Central memory CD8-positive, alpha-beta T cell (primary cell): ENCODE measurements around the gene TRIM29.

Source experiments
- ATAC-seq: fragments of 150-1000 bp; cut with Tn5 transposase; replicated peaks from 2 replicates; pipeline ENCODE4 v1.10.0; 2022; ENCODE audit warnings: mild to moderate bottlenecking, moderate FRiP score, moderate number of reproducible peaks; ENCODE audit not compliant: poor library complexity, severe bottlenecking; ENCODE audit errors: extremely low read depth
- DNase-seq, 2 donors: peaks; one replicate each; pipeline ENCODE4 v3.0.0; 2021; ENCODE audit warnings: low spot score in 2 of 2
- H3K27ac Mint-ChIP-seq: one replicate; pipeline ENCODE4 v1.8.0; 2022; ENCODE audit warnings: low read depth, mild to moderate bottlenecking, moderate library complexity, mixed read lengths
- H3K27me3 Mint-ChIP-seq: one replicate; pipeline ENCODE4 v1.8.0; 2022; ENCODE audit warnings: mixed read lengths
- H3K36me3 Mint-ChIP-seq: one replicate; pipeline ENCODE4 v1.8.0; 2022; ENCODE audit warnings: mild to moderate bottlenecking, moderate library complexity, mixed read lengths; ENCODE audit not compliant: insufficient read depth
- H3K4me1 Mint-ChIP-seq: one replicate; pipeline ENCODE4 v1.8.0; 2022; ENCODE audit warnings: mixed read lengths
- H3K4me3 Mint-ChIP-seq: one replicate; pipeline ENCODE4 v1.8.0; 2022; ENCODE audit warnings: mild to moderate bottlenecking, moderate library complexity, mixed read lengths
- H3K9me3 Mint-ChIP-seq: one replicate; pipeline ENCODE4 v1.8.0; 2022; ENCODE audit warnings: mixed read lengths

Gene TRIM29, protein sequence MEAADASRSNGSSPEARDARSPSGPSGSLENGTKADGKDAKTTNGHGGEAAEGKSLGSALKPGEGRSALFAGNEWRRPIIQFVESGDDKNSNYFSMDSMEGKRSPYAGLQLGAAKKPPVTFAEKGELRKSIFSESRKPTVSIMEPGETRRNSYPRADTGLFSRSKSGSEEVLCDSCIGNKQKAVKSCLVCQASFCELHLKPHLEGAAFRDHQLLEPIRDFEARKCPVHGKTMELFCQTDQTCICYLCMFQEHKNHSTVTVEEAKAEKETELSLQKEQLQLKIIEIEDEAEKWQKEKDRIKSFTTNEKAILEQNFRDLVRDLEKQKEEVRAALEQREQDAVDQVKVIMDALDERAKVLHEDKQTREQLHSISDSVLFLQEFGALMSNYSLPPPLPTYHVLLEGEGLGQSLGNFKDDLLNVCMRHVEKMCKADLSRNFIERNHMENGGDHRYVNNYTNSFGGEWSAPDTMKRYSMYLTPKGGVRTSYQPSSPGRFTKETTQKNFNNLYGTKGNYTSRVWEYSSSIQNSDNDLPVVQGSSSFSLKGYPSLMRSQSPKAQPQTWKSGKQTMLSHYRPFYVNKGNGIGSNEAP

DNA sequence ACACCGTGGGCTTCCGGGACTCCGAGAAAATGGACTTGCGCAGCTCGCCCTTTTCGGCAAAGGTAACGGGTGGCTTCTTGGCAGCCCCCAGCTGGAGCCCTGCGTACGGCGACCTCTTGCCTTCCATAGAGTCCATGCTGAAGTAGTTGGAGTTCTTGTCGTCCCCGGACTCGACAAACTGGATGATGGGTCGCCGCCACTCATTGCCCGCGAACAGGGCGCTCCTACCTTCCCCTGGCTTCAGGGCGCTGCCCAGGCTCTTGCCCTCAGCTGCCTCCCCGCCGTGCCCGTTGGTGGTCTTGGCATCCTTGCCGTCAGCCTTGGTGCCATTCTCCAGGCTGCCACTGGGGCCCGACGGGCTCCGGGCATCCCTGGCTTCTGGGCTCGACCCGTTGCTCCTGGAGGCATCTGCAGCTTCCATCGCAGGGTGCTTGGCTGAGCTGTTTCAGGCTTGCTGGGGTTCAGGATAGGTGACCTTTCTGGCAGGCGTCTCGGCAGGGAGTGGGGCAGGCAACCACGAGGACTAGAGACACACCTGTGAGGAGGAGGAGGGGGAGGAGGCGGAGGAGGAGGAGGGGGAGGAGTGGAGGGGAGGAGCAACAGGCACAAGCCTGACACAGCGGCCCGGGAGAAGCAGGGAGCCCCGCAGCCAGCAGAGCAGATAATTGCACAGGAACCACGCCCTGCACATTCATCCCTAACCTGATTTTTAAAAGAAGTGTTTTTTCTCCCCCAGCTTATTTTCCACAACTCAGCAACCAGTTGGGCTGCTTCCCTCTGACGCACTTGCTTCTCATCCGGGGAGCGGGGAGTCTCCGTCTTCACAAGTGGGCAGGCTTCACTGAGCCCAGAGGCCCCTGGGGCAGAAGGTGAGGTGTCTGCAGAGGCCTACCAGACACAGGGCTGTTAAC, at the start of gene TRIM29:
Gene TRIM29 (minus strand): TSS at position 503 of the 911 bp plus-strand sequence. CDS start 82 bp downstream, at position 421.
- Mint-ChIP-seq H3K27me3 (peaks cover 17% of the 10 kb centered on the region), H3K4me3 (no peak within 1 kb of the TSS), H3K36me3 (no peaks in the 10 kb centered on the region), H3K27ac (no peak within 1 kb of the TSS), H3K9me3 (no peaks in the 10 kb centered on the region), H3K4me1 (no peaks in the 10 kb centered on the region)
- DNase-seq = peak in 1 of 2 donors; percentile 8
- no peak for ATAC-seq

DNA sequence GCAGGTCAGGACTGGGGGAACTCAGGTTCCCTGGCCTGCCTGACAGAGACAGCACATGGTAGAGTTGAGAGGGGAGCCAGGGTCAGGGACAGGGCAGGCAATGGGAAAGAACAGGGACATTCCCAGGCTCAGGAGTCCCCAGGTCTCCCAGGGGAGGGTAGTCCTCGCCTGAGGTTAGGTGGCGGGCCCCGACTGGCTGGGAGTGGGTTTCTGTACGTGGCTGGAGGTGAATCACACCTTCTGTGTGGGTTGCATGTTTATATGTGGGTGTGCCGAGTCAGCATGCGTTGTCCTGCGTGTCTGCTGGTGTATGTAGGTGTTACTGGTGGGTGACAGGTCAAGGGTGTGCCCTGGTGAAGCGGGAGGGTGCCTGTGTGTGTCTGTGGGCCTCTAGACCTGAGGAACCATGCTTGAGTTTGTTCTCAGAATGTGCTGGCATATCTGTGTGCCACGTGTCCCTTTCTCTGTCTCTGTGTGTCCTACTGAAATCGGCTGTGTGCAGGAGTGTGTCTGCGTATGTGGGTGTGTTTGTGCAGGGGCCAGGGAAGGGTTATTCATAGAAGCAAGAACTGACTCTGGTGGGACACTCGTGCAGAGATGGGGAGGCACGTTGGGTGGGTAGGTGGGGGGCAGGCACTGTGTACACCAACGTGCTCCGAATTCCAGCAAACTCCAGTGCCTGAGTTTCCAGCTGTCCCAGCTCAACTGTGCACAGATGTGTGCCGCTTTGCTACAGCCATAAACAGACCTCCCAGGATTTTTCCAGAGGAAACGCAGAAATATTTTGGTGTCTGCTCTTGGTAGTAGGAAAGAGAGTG, 49.1 kb upstream of the TRIM29 start:
- Mint-ChIP-seq H3K4me3 (no peak overlapping the region), H3K36me3 (peaks cover 2% of the 10 kb centered on the region), H3K9me3 (no peaks in the 10 kb centered on the region), H3K27me3 (peaks cover 32% of the 10 kb centered on the region), H3K4me1 (no peaks in the 10 kb centered on the region), H3K27ac (no peak overlapping the region)
- DNase-seq (no peak), ATAC-seq (no peak)

DNA sequence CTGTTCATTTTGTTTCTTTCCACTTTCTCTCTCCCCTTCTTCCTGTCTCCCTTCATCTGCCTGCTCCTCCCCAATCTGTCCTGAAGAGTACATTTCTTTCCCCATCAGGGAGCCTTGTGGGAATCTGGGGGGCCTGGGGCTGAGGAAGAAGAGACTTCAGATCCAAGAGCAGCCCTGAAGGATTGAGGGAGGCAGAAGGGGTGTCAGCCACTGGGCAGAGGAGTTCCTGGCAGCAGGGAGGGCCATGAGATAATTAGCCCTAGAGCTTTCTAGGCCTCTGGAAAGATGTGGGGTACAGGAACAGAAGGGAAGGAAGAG, 48.5 kb upstream of the TRIM29 start:
- no peak for ATAC-seq
- no peak overlapping the region for H3K4me3 Mint-ChIP-seq
- no peak for DNase-seq
- H3K27me3 Mint-ChIP-seq = peaks cover 38% of the 10 kb centered on the region
- no peak overlapping the region for H3K27ac Mint-ChIP-seq
- H3K36me3 Mint-ChIP-seq = peaks cover 2% of the 10 kb centered on the region
- H3K9me3 Mint-ChIP-seq = no peaks in the 10 kb centered on the region
- H3K4me1 Mint-ChIP-seq = no peaks in the 10 kb centered on the region

DNA sequence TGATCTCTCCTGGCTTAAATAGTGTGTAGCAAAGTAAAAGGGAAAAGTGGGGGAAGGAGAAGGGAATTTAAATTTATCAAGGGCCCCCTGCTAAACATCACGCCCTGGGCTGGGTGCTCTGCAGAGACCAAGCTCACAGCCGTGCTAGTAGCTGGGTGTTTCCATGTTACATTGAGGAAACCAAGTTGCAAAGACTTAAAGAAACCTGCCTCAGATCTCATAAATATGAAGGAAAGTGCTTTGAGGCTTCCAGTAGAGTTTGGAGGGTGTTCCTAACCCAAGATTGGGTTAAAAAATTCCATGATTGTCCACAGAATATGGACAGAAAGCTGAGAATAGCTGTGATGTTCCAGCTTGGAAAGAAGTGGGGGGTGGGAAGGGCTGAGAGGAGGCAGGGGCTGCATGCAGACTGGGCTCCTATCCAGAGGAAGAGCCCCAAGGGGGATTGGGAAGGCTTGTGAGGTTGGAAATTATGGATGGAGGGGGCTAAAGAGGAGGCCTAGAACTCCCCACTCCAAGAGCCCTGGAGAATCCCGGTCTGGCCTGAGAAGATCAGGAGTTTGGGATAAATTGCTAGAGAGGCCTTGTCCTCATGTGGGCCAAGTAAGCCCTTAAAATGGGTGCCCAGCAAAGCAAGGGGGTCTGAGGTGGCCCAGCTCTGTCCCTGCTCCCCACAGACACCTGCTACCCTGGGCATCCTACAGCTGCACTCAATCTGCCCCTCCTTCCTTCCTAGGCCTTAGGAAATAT, 48.0 kb upstream of the TRIM29 start:
- H3K27me3 Mint-ChIP-seq = peaks cover 42% of the 10 kb centered on the region
- no peak overlapping the region for H3K27ac Mint-ChIP-seq
- no peak for DNase-seq
- H3K4me1 Mint-ChIP-seq = no peaks in the 10 kb centered on the region
- no peaks in the 10 kb centered on the region for H3K9me3 Mint-ChIP-seq
- H3K36me3 Mint-ChIP-seq = peaks cover 2% of the 10 kb centered on the region
- no peak for ATAC-seq
- no peak overlapping the region for H3K4me3 Mint-ChIP-seq

DNA sequence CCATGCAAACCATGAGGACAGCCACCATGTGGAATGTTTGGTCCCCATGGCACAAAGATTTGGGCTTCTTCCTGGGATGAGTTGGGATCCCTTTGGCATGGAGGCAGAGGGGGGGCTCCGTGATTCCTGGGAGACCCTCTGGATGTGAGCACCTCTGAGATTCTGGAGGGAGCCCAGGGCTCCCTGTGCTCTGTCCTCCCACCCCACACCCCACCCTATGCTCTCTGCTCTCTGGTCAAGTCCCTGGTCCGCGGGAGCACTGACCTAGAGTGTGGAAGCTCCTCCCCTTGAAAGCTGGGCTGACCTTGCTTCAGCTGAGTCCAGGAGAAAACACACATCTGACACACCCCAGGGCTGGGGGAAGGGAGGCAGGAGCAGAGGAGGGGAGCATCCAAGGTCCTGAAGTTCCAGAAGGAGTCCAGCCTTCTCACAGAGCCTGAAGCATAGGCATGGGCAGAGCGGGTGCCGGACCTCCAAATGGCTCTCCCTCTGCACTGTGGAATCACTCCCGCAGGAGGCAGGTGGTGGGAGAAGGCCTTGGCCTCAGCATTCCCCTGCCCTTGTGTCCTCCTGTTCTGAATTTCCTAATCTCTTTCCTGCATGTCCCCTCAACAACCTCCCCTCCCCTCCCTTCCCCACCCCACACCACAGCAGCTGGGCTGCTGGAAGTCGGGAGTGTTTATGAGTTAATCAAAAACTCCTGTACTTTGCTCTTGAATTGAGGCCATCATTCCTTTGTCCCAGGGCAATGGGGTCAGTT, 47.2 kb upstream of the TRIM29 start:
- H3K4me1 Mint-ChIP-seq = no peaks in the 10 kb centered on the region
- DNase-seq = no peak
- peaks cover 2% of the 10 kb centered on the region for H3K36me3 Mint-ChIP-seq
- no peaks in the 10 kb centered on the region for H3K9me3 Mint-ChIP-seq
- H3K4me3 Mint-ChIP-seq = no peak overlapping the region
- H3K27me3 Mint-ChIP-seq = peaks cover 47% of the 10 kb centered on the region
- H3K27ac Mint-ChIP-seq = no peak overlapping the region
- no peak for ATAC-seq

DNA sequence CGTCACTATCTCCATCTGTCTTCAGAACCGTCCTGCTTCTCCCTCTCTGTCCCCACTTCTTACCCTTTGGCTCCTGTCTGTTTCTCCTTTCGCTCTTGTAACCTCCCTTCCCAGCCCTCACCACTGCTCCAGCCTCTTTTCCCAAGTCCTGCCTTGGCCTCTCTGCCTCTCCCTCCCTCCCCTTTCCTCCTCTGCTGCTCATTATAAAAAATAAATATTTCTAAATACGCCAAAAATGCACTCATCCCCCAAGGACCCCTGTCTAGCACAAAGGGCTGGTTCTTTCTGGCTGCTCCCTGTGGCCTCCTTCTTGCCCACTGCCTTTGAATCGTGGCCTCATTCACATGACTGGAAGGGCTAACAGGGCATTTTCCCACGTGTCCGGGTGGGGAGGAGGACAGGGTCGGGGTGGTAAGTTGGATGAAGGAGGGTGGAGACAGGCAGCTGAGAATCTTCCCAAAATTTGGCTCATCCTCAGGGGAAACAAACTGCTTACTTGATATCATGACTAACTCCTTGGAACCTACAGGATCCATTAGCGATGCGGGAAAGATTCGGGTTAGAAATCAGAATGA, 46.5 kb upstream of the TRIM29 start:
- no peak for DNase-seq
- no peaks in the 10 kb centered on the region for H3K9me3 Mint-ChIP-seq
- peaks cover 2% of the 10 kb centered on the region for H3K36me3 Mint-ChIP-seq
- H3K4me3 Mint-ChIP-seq = no peak overlapping the region
- H3K27ac Mint-ChIP-seq = no peak overlapping the region
- peaks cover 53% of the 10 kb centered on the region for H3K27me3 Mint-ChIP-seq
- no peak for ATAC-seq
- H3K4me1 Mint-ChIP-seq = no peaks in the 10 kb centered on the region

DNA sequence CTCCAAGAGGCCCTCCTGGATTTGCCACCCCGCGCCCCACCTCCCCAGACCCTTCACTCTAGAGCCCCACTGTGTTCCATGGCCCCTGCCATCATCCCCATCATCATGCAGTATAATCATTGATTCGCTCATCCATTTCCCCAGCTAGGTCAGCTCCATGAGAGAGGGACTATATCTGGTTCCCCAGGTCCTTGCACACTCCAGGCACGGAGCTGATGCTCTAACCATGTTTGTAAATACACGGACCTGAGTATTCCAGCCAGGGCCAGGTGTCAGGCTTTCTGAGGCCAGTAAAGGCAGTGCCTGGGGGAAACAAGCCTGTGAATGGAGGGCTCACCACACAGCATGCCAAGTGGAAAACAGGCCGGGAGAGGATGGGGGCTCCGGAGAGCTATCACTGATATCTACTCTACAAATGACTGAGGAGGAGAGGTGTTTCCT, 45.8 kb upstream of the TRIM29 start:
- DNase-seq (no peak), ATAC-seq (no peak)
- Mint-ChIP-seq H3K27ac (no peak overlapping the region), H3K27me3 (peaks cover 60% of the 10 kb centered on the region), H3K36me3 (peaks cover 2% of the 10 kb centered on the region), H3K4me3 (no peak overlapping the region), H3K4me1 (no peaks in the 10 kb centered on the region), H3K9me3 (no peaks in the 10 kb centered on the region)

DNA sequence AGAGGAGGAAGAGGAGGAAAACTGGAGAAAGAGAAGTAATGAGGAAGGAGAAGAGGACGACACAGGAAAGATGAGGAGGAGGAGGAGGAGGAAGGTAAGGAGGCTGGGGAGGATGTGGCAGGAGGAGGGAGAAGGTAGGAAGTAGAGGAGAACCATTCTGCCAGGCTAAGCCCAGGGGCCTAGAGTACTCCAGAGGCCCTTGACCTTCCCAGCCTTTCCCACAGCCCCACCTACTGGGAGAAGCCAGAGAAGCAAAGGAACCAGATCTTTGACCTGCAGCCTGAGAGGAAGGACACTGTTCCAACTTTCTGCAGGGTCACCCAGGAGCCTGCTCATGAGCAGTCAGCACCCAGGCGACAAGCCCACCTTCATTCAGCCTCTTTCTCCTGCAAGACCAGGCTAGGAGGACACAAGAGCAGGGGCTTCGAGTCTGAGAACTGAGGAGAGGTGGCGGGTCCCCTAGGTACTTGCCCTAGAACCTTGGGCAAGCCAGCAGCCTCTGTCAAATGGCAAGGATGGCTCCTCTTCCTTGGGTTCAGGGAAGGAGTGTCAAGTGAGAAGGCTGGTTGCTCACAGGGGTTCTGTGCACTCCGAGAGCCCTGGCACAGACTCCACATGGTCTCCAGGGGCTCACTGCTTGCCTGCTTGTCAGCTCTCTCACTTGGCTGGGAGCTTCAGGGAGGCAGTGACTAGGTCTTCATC, 45.0 kb upstream of the TRIM29 start:
- Mint-ChIP-seq H3K9me3 (no peaks in the 10 kb centered on the region), H3K4me1 (no peaks in the 10 kb centered on the region), H3K4me3 (no peak overlapping the region), H3K27me3 (peaks cover 63% of the 10 kb centered on the region), H3K27ac (no peak overlapping the region), H3K36me3 (peaks cover 2% of the 10 kb centered on the region)
- ATAC-seq (no peak), DNase-seq (peak in 1 of 2 donors; percentile 10)

DNA sequence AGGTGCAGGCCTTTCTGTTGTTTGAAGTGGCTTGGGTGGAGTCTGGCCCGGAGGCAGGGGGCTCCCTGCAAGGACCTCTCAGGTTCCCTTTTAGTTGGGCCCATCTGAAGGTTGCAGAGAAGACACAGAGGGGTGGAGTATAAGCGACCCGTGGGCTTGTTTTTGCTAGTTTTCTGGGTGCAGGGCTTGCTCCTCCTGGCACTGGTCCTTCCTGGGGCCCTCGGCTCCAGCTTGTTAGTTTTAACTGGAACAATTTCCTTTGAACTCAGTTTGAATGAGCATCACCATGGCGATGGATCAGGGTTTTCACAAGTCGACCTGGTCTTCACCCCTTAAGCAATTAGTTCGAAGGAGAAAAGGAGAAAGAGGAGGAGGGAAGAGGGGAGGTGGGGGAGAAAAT, 44.5 kb upstream of the TRIM29 start:
- Mint-ChIP-seq H3K27me3 (peaks cover 57% of the 10 kb centered on the region), H3K9me3 (no peaks in the 10 kb centered on the region), H3K27ac (no peak overlapping the region), H3K4me1 (no peaks in the 10 kb centered on the region), H3K4me3 (no peak overlapping the region), H3K36me3 (peaks cover 2% of the 10 kb centered on the region)
- DNase-seq = no peak
- no peak for ATAC-seq

DNA sequence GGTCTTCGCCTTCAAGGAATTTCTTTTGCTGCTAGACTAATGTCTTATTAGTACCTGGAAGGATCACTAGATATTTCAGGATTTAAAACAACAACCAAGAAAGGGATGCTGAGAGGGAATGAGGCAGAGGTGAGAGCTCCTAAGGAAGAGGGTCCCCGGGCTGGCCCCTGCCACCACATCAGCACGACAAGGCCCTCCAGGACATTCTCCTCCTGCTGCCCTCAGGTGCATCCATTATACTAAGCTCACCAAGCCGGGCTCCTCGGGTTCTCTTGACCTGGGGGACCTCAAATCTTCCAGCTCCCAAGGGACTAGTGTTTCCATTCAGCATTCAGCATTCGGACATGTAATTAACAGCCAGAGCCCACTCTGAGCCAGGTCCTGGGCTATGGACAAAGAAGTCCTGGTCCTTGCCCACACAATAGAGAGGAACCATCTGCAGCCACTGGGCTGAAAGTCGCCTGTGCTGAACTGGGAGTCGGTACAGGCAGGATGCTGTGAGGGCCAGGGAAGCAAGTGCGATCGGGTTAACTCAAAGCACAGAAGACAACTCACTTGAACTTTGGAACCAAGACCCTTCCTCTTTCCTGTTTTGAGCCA, 43.6 kb upstream of the TRIM29 start:
- Mint-ChIP-seq H3K4me1 (no peaks in the 10 kb centered on the region), H3K9me3 (no peaks in the 10 kb centered on the region), H3K27ac (no peak overlapping the region), H3K4me3 (no peak overlapping the region), H3K27me3 (peaks cover 48% of the 10 kb centered on the region), H3K36me3 (peaks cover 2% of the 10 kb centered on the region)
- DNase-seq (peak in 1 of 2 donors; percentile 8), ATAC-seq (no peak)
